GM12874 (cell line): ENCODE data around the gene LPAR2.

Source experiments
- CTCF ChIP-seq: IDR thresholded peaks from 2 replicates; pipeline ENCODE4 v1.5.1; 2011; ENCODE audit warnings: low read depth, mild to moderate bottlenecking, control low read depth, low read length, moderate library complexity; ENCODE audit not compliant: insufficient read depth

LPAR2 gene

DNA sequence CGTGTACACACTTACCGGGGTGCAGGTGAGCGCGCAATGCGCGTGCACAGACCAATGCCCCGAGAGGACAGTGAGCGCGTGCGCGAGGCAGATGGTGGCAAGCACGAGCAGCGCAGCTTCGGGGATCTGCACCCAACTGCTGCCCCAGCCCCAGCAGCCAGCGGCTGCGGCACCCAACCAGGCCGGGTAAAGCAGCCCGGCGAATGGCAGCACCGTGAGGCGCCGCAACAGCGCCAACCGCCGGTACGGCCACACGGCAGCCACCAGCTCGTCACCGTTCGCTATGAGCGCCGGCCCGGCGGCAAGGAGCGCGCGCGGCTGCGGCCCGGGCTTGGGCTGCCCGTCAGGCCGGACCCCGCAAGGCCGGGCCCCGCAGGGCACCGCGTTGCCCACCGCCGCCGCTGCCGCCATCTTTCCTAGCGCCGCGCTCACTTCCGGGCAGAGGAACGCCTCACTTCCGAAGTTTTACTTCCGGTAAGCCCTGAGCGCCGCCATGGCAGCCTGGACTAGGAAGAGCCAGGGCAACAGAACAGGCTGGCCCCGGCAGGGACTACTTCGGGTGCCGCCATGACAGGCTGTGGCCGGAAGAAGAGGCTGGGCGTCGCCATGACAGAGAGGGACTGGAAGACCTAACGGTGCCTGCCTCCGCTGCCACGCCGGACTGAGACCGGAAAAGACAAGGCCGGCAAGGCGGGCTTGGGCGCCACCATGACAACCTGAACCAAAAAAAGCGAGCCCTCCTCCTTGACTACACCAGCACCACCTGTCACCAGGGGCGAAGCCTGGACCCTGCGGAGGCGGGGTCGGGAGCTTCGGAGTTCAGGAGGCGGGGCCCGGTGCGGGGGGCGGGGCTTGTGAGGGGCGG, 35.5 kb upstream of the LPAR2 start, which contains the start of gene ATP13A1:
TSS of gene ATP13A1 (minus strand) at position 421 of the 865 bp plus-strand sequence. CDS start at position 411, 10 bp downstream.
- TF ChIP-seq CTCF: peak; percentile 33; the same call in 1 of the 2 replicates

DNA sequence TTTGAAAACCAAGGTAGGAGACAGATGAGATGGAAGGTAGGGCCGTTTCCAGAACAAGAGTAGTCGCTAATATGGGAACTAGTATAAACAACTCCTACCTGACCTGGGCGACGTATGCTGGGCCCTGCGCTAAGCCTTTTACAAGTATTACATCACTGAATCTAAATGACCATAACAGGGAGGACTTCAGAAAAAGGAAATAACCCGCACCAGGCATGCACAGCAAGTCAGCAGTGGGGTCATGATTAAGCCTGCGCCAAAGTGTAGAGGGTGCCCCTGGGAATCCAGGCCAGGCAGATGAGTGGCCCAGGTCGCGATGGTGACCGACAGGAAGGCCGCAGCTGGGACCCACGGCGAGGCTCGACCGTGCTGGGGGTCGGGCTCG, 34.8 kb upstream of the LPAR2 start:
- no peak for TF ChIP-seq CTCF

GRCh38 chr19:19662344-19662743, 34.3 kb upstream of the LPAR2 start:
- no peak for TF ChIP-seq CTCF

- no peak for TF ChIP-seq CTCF
Observed at GRCh38 chr19:19661675-19662251, 33.7 kb upstream of the LPAR2 start.

- TF ChIP-seq CTCF: no peak
Observed at GRCh38 chr19:19661141-19661674, 33.2 kb upstream of the LPAR2 start.

DNA sequence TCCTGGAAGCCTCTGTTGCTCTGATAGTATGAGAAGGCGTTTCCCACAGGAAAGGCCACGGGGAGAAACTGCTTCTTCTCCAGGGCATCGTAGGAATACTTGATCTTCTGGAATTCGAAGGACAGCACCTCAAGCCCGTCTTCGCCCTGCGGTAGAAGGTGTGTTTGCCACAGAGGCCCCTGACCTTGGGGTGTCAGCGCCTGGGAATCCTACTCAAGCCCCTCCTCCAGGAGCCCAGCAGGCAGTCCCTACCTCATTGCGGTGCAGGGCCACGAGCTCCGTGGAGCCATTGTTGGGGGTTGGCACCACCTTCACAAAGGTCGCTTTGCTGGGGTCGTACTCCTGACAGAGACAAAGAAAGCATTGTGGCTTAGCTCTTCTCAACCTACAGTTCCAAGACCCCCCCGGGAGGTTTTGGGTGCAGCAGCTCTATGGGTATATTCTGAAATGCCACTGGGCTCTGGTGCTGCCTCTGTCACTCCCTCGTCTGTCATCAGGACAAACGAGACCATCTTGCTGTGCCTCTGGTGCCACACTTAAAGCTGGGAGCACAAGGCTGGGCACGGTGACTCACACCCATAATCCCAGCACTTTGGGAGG, 31.7 kb upstream of the LPAR2 start:
- TF ChIP-seq CTCF: no peak

GRCh38 chr19:19657397-19657783, 29.4 kb upstream of the LPAR2 start:
- no peak for TF ChIP-seq CTCF
